Measurements from ENCODE around the gene CD247. TPM values are rescaled to one million over a fixed set of nuclear protein-coding genes. Genes with fewer than 3 reads are reported as not detected.

The CD247 gene
- total and polyA plus RNA-seq, 2 experiments from 2014 or later = not detected

- TF ChIP-seq EZH2 (IDR thresholded peaks at IDR 0.05; ENCODE audit: insufficient read depth, poor library complexity, severe bottlenecking) (no peak), EZH2phosphoT487 (IDR thresholded peaks at IDR 0.05; ENCODE audit: insufficient read depth, low read depth) (no peak)
- in situ Hi-C loops (cut with MboI) = loop anchor here (25.0 kb wide), 1 partner anchor 262 kb away; no protein-coding TSS in a partner anchor
- Histone ChIP-seq H3K9me2 (ENCODE audit: insufficient read depth) (no peaks in the 10 kb centered on the region), H3K9me3 (ENCODE audit: low read depth) (no peaks in the 10 kb centered on the region), H2AFZ (no peak overlapping the region), H3K4me1 (ENCODE audit: insufficient read depth) (no peaks in the 10 kb centered on the region), H3F3A (ENCODE audit: insufficient read depth) (no peaks in the 10 kb centered on the region), H3K9ac (no peak overlapping the region), H3K27me3 (replicated peaks; ENCODE audit: insufficient read depth) (0 out of 2 replicates have a peak, but pooled peaks cover 14% of the 10 kb centered on the region), H3K4me2 (ENCODE audit: unreplicated experiment) (no peak overlapping the region), H4K20me1 (ENCODE audit: insufficient read depth) (no peaks in the 10 kb centered on the region), H3K36me3 (ENCODE audit: low read depth) (no peaks in the 10 kb centered on the region), H3K27ac (no peak overlapping the region), H3K79me2 (ENCODE audit: insufficient read depth) (no peaks in the 10 kb centered on the region), H3K4me3 (no peak overlapping the region)
- DNase-seq = no peak
- WGBS, 2 experiments (ENCODE audit: low coverage in 1 of 2, low lambda C conversion rate in 2 of 2, missing lambda C conversion rate in 2 of 2) = 70 to 71% methylated on average over 9 of the region's 9 CpGs
Measured at GRCh38 chr1:167524651-167525050, 6.3 kb upstream of the CD247 start.

- H3K4me1 ChIP-seq (ENCODE audit: insufficient read depth) = no peaks in the 10 kb centered on the region
- H3K9me3 ChIP-seq (ENCODE audit: low read depth) = no peaks in the 10 kb centered on the region
- no peaks in the 10 kb centered on the region for H3K79me2 ChIP-seq (ENCODE audit: insufficient read depth)
- no peak overlapping the region for H2AFZ ChIP-seq
- in situ Hi-C loops (cut with MboI) = no loop called here
- H3K36me3 ChIP-seq (ENCODE audit: low read depth) = no peaks in the 10 kb centered on the region
- H3K9me2 ChIP-seq (ENCODE audit: insufficient read depth) = no peaks in the 10 kb centered on the region
- TF ChIP-seq EZH2 (IDR thresholded peaks at IDR 0.05; ENCODE audit: insufficient read depth, poor library complexity, severe bottlenecking) = no peak
- no peak for TF ChIP-seq EZH2phosphoT487 (IDR thresholded peaks at IDR 0.05; ENCODE audit: insufficient read depth, low read depth)
- H3F3A ChIP-seq (ENCODE audit: insufficient read depth) = no peaks in the 10 kb centered on the region
- H3K9ac ChIP-seq = no peak overlapping the region
- H3K4me2 ChIP-seq (ENCODE audit: unreplicated experiment) = no peak overlapping the region
- WGBS, 2 experiments (ENCODE audit: low coverage in 1 of 2, low lambda C conversion rate in 2 of 2, missing lambda C conversion rate in 2 of 2) = 65 to 72% methylated on average over 5 of the region's 5 CpGs
- no peaks in the 10 kb centered on the region for H4K20me1 ChIP-seq (ENCODE audit: insufficient read depth)
- no peak for DNase-seq
- no peak overlapping the region for H3K27ac ChIP-seq
- no peak overlapping the region for H3K4me3 ChIP-seq
- 0 out of 2 replicates have a peak, but pooled peaks cover 23% of the 10 kb centered on the region for H3K27me3 ChIP-seq (replicated peaks; ENCODE audit: insufficient read depth)
Measured at GRCh38 chr1:167522246-167522645, 3.9 kb upstream of the CD247 start.

GRCh38 chr1:167520711-167521206 is 2.4 kb upstream of the CD247 start:
- in situ Hi-C loops (cut with MboI) = no loop called here
- Histone ChIP-seq H3K79me2 (ENCODE audit: insufficient read depth) (no peaks in the 10 kb centered on the region), H3K4me2 (ENCODE audit: unreplicated experiment) (no peak overlapping the region), H2AFZ (no peak overlapping the region), H3K9me2 (ENCODE audit: insufficient read depth) (no peaks in the 10 kb centered on the region), H4K20me1 (ENCODE audit: insufficient read depth) (no peaks in the 10 kb centered on the region), H3K36me3 (ENCODE audit: low read depth) (no peaks in the 10 kb centered on the region), H3K27ac (no peak overlapping the region), H3K9ac (no peak overlapping the region), H3F3A (ENCODE audit: insufficient read depth) (no peaks in the 10 kb centered on the region), H3K9me3 (ENCODE audit: low read depth) (no peaks in the 10 kb centered on the region), H3K4me3 (no peak overlapping the region), H3K27me3 (replicated peaks; ENCODE audit: insufficient read depth) (peaks cover 23% of the 10 kb centered on the region; the same call in 1 of the 2 replicates), H3K4me1 (ENCODE audit: insufficient read depth) (no peaks in the 10 kb centered on the region)
- TF ChIP-seq EZH2phosphoT487 (IDR thresholded peaks at IDR 0.05; ENCODE audit: insufficient read depth, low read depth) = no peak
- TF ChIP-seq EZH2 (IDR thresholded peaks at IDR 0.05; ENCODE audit: insufficient read depth, poor library complexity, severe bottlenecking) = no peak
- no peak for DNase-seq

GRCh38 chr1:167517535-167518330 is 596 bp downstream of the CD247 start:
- 68 to 76% methylated on average over 30 of the region's 30 CpGs for WGBS, 2 experiments (ENCODE audit: low coverage in 1 of 2, low lambda C conversion rate in 2 of 2, missing lambda C conversion rate in 2 of 2)
- Histone ChIP-seq H4K20me1 (ENCODE audit: insufficient read depth) (no peaks in the 10 kb centered on the region), H3K36me3 (ENCODE audit: low read depth) (no peaks in the 10 kb centered on the region), H3F3A (ENCODE audit: insufficient read depth) (no peaks in the 10 kb centered on the region), H3K9ac (no peak overlapping the region), H3K9me2 (ENCODE audit: insufficient read depth) (no peaks in the 10 kb centered on the region), H3K4me2 (ENCODE audit: unreplicated experiment) (no peak overlapping the region), H3K4me1 (ENCODE audit: insufficient read depth) (no peaks in the 10 kb centered on the region), H2AFZ (no peak overlapping the region), H3K27me3 (replicated peaks; ENCODE audit: insufficient read depth) (peaks cover 34% of the 10 kb centered on the region; the same call in 1 of the 2 replicates), H3K79me2 (ENCODE audit: insufficient read depth) (no peaks in the 10 kb centered on the region), H3K4me3 (no peak overlapping the region), H3K27ac (no peak overlapping the region), H3K9me3 (ENCODE audit: low read depth) (no peaks in the 10 kb centered on the region)
- in situ Hi-C loops (cut with MboI) = no loop called here
- no peak for TF ChIP-seq EZH2phosphoT487 (IDR thresholded peaks at IDR 0.05; ENCODE audit: insufficient read depth, low read depth)
- TF ChIP-seq EZH2 (IDR thresholded peaks at IDR 0.05; ENCODE audit: insufficient read depth, poor library complexity, severe bottlenecking) = no peak
- peak; percentile 30 for DNase-seq

Measured in GM23248 (cell line).